GM12878 (cell line): ENCODE measurements around the gene PLEKHA6. TPM values are rescaled to one million over a fixed set of nuclear protein-coding genes. Genes with fewer than 3 reads are reported as not detected.

Source experiments
- ATAC-seq: fragments of 200-7000 bp; cut with Tn5 transposase; 3 replicates; pipeline ENCODE4 v1.9.1; 2020; ENCODE audit warnings: mild to moderate bottlenecking, moderate library complexity
- BruUV-seq: library from RNA; stranded (reverse); fragments of 400-500 nt; replicated peaks from 2 replicates; lab custom pipeline; 2021; lab: Mats Ljungman, UMichigan
- CTCF ChIA-PET: fragments of 300-600 bp; sonication (Branson Sonifier 250); formaldehyde crosslinking; extraction: SDS; loops from one replicate; lab custom pipeline; 2021; ENCODE audit warnings: inconsistent platforms; lab: Yijun Ruan, JAX
- POLR2A ChIA-PET: fragments of 350-600 bp; formaldehyde crosslinking; extraction: SDS; loops from one replicate; lab custom pipeline; 2021; ENCODE audit warnings: inconsistent platforms; lab: Charles Lee
- RAD21 ChIA-PET: fragments of 300-600 bp; sonication (Branson Sonifier 250); formaldehyde crosslinking; loops from one replicate; lab custom pipeline; 2023; ENCODE audit warnings: antibody characterized with exemption; ENCODE audit not compliant: unreplicated experiment; lab: Charles Lee
- SMC1A ChIA-PET: fragments of 300-600 bp; sonication (Branson Sonifier 250); formaldehyde crosslinking; loops from one replicate; lab custom pipeline; 2023; ENCODE audit not compliant: unreplicated experiment, uncharacterized antibody; lab: Charles Lee
- DNase-seq: peaks from one replicate; pipeline ENCODE4 v3.0.0-alpha.2; 2011; ENCODE audit warnings: low read depth, low spot score
- FAIRE-seq: peaks from 3 replicates; lab custom pipeline; 2011; peaks lifted over from hg19 to GRCh38; lab: Jason Lieb, UNC
- H2AFZ ChIP-seq: 2 replicates; pipeline ENCODE4 v1.6.0; 2011; ENCODE audit warnings: low read depth, low read length, control low read depth; ENCODE audit not compliant: control insufficient read depth
- H3K27ac ChIP-seq: 2 replicates; pipeline ENCODE4 v1.5.1; 2011; ENCODE audit warnings: control low read depth; ENCODE audit not compliant: control insufficient read depth, insufficient read depth
- H3K27me3 ChIP-seq, 2 experiments: replicated peaks in 1 of 2; 2 replicates each; pipeline versions ENCODE4 v1.6.0 to v1.6.1; 2011; ENCODE audit warnings: low read length in 1 of 2; ENCODE audit not compliant: control insufficient read depth in 2 of 2, insufficient read depth in 2 of 2
- H3K36me3 ChIP-seq, 2 experiments: 2 replicates each; pipeline ENCODE4 v1.5.1; 2011; ENCODE audit warnings: low read length in 1 of 2; ENCODE audit not compliant: control insufficient read depth in 2 of 2, insufficient read depth in 2 of 2
- H3K4me1 ChIP-seq: 2 replicates; pipeline ENCODE4 v1.6.1; 2011; ENCODE audit warnings: mild to moderate bottlenecking, low read length, moderate library complexity, mixed read lengths; ENCODE audit not compliant: control insufficient read depth, insufficient read depth
- H3K4me2 ChIP-seq: 2 replicates; pipeline ENCODE4 v1.6.0; 2011; ENCODE audit warnings: control low read depth; ENCODE audit not compliant: control insufficient read depth, insufficient read depth
- H3K4me3 ChIP-seq: fragments of 200-600 bp; sonication (generic); 2 replicates; pipeline ENCODE4 v1.5.1; 2016
- H3K79me2 ChIP-seq: 2 replicates; pipeline ENCODE4 v1.6.0; 2011; ENCODE audit warnings: low read length; ENCODE audit not compliant: control insufficient read depth, insufficient read depth
- H3K9ac ChIP-seq: 2 replicates; pipeline ENCODE4 v1.8.0; 2011; ENCODE audit warnings: low read length, control low read depth, mixed read lengths; ENCODE audit not compliant: control insufficient read depth, insufficient read depth
- H3K9me3 ChIP-seq: replicated peaks from 3 replicates; pipeline ENCODE4 v1.5.1; 2011; ENCODE audit warnings: mild to moderate bottlenecking, low read length; ENCODE audit not compliant: control insufficient read depth, insufficient read depth
- H4K20me1 ChIP-seq: 2 replicates; pipeline ENCODE4 v1.6.0; 2011; ENCODE audit not compliant: control insufficient read depth, insufficient read depth
- BCL11A ChIP-seq: IDR thresholded peaks from 2 replicates; pipeline ENCODE4 v1.6.1; 2011; ENCODE audit warnings: low read depth, low read length
- CBX5 ChIP-seq: sonication (generic); IDR thresholded peaks from 2 replicates; pipeline ENCODE4 v1.6.1; 2016; ENCODE audit warnings: low read depth, moderate library complexity, mild to moderate bottlenecking, inconsistent platforms
- EED ChIP-seq: sonication (generic); IDR thresholded peaks from 2 replicates; pipeline ENCODE4 v1.6.1; 2016; ENCODE audit warnings: antibody characterized with exemption, low read depth
- EGR1 ChIP-seq, 2 experiments: IDR thresholded peaks; 1 replicate in 1 of 2; 2 replicates in 1 of 2; pipeline ENCODE4 v1.6.1; 2011 to 2012; ENCODE audit warnings: low read depth in 2 of 2, low read length in 2 of 2, borderline replicate concordance in 1 of 2, mild to moderate bottlenecking in 1 of 2, moderate library complexity in 1 of 2
- MYC ChIP-seq: IDR thresholded peaks from 2 replicates; pipeline ENCODE4 v1.6.1; 2011; ENCODE audit warnings: mild to moderate bottlenecking, low read length, moderate library complexity, inconsistent platforms; ENCODE audit not compliant: insufficient read depth, insufficient replicate concordance, insufficient read length, severe bottlenecking
- NR2F1 ChIP-seq: fragments of 450-650 bp; conservative IDR thresholded peaks from 2 replicates; pipeline ENCODE4 v1.6.1; 2017; ENCODE audit warnings: mild to moderate bottlenecking
- SREBF2 ChIP-seq: IDR thresholded peaks from 2 replicates; pipeline ENCODE4 v1.6.1; 2012; ENCODE audit warnings: mild to moderate bottlenecking, low read length
- TBL1XR1 ChIP-seq: IDR thresholded peaks from 2 replicates; pipeline ENCODE4 v1.6.1; 2012; ENCODE audit warnings: low read depth, low read length, improper control_type of control experiment
- USF2 ChIP-seq: IDR thresholded peaks from 2 replicates; pipeline ENCODE4 v1.6.1; 2011; ENCODE audit warnings: low read depth, low read length, improper control_type of control experiment, borderline replicate concordance
- YBX1 ChIP-seq: fragments of 450-650 bp; IDR thresholded peaks from 2 replicates; pipeline ENCODE4 v1.6.1; 2016; ENCODE audit warnings: antibody characterized with exemption
- WGBS: methylation state at CpG from one replicate; pipeline ENCODE4 v1.1.6; 2016; ENCODE audit warnings: low lambda C conversion rate; ENCODE audit not compliant: insufficient replicate concordance, insufficient coverage; ENCODE audit errors: missing lambda C conversion rate; 5-methylcytosine and 5-hydroxymethylcytosine counted together
- in situ Hi-C: fragments of 300-500 bp; cut with MboI; formaldehyde crosslinking; loops from 9 replicates; pipeline ENCODE4 v1.14.3; 2018; ENCODE audit warnings: mixed read lengths
- intact Hi-C: fragments of 100-400 bp; cut with micrococcal nuclease; formaldehyde crosslinking; loops from one replicate; pipeline ENCODE4 v1.14.2; 2022; ENCODE audit not compliant: unreplicated experiment
- polyA plus RNA-seq, 11 experiments: library from polyadenylated mRNA; depleted of rRNA in 4 of 11; unstranded in 6 of 11; stranded (reverse) in 5 of 11; fragments of >200 nt; fragmentation: Nextera tagmentation in 4 of 11; fragmentation: Illumina TruSeq in 1 of 11; extraction: Ambion mirVana in 4 of 11; extraction: Trizol in 1 of 11; gene quantifications; 1 replicate in 1 of 11; 2 replicates in 10 of 11; pipeline versions ENCODE4 v1.2.1 to v1.2.3, GENCODE V29; 2011 to 2016; ENCODE audit warnings: inconsistent platforms in 2 of 11, missing spikeins in 2 of 11, low read depth in 1 of 11
- total RNA-seq, 4 experiments: library from RNA; depleted of rRNA in 3 of 4; stranded (reverse); fragments of >200 nt in 3 of 4; fragmentation: Illumina TruSeq in 1 of 4; extraction: Trizol in 1 of 4; gene quantifications; 2 replicates each; pipeline versions ENCODE4 v1.2.1 to v1.2.3, GENCODE V29; 2013 to 2021

Gene PLEKHA6
- total and polyA plus RNA-seq, 10 of the 15 experiments (the other 5 are each of a cell fraction or from before 2014, with no cell fraction given): 0.04 to 0.81 (median 0.19) TPM; not detected in 4

- BruUV-seq: no TSS peak
- Histone ChIP-seq H3K9ac (no peak overlapping the region), H4K20me1 (no peaks in the 10 kb centered on the region), H3K27me3 (peaks cover 0 to 2% of the 10 kb centered on the region in 2 experiments; a peak in 3 of 4 replicates), H3K4me3 (no peak overlapping the region), H3K4me2 (no peak overlapping the region), H2AFZ (no peak overlapping the region), H3K79me2 (no peaks in the 10 kb centered on the region), H3K4me1 (no peaks in the 10 kb centered on the region), H3K27ac (no peak overlapping the region), H3K36me3 (no peaks in the 10 kb centered on the region), H3K9me3 (no peaks in the 10 kb centered on the region)
- RAD21 ChIA-PET: interaction anchor here (0.7 to 7.2 kb wide), 6 partner anchors 12 to 196 kb away, joined by 3 to 72 read pairs (median 3); no protein-coding TSS in a partner anchor
- SMC1A ChIA-PET: interaction anchor here (0.7 to 1.1 kb wide), 3 partner anchors 34 to 143 kb away, joined by 3 to 8 read pairs (median 3); no protein-coding TSS in a partner anchor
- CTCF ChIA-PET: interaction anchor here (0.7 to 9.4 kb wide), 11 partner anchors 9 to 194 kb away, joined by 3 to 195 read pairs (median 3); partner anchors contain the start of genes GOLT1A and REN
- 0 out of 3 replicates have a peak, but pooled peaks have one; percentile 21 for ATAC-seq
- TF ChIP-seq YBX1: no peak
- TF ChIP-seq EGR1 (IDR thresholded peaks at IDR 0.05; ENCODE audit: borderline replicate concordance in 1 of 2, low read depth in 2 of 2, low read length in 2 of 2): no peak
- no peak for TF ChIP-seq TBL1XR1
- TF ChIP-seq USF2: no peak
- TF ChIP-seq BCL11A: no peak
- TF ChIP-seq EED: no peak
- TF ChIP-seq NR2F1: no peak
- TF ChIP-seq CBX5: no peak
- TF ChIP-seq MYC: no peak
- no peak for TF ChIP-seq SREBF2
- no peak for FAIRE-seq
- in situ Hi-C loops: no loop called here
- intact Hi-C loops: no loop called here
- DNase-seq: no peak
- POLR2A ChIA-PET: no interaction called here
- WGBS: 23% methylated on average over 23 of the region's 23 CpGs
These were observed 1.9 kb downstream of the PLEKHA6 start for GRCh38 chr1:204357551-204358490.
